ENCODE results near the gene TSKU. TPM values are rescaled to one million over a fixed set of nuclear protein-coding genes. Genes with fewer than 3 reads are reported as not detected.
A peak's percentile ranks its signal among the peaks of the same experiment; 100 is the strongest.

The TSKU gene
- total and polyA plus RNA-seq, 9 of the 15 experiments (the other 6 are each of a cell fraction or from before 2014, with no cell fraction given) = 0.60 to 11.9 (median 8.4) TPM

DNA sequence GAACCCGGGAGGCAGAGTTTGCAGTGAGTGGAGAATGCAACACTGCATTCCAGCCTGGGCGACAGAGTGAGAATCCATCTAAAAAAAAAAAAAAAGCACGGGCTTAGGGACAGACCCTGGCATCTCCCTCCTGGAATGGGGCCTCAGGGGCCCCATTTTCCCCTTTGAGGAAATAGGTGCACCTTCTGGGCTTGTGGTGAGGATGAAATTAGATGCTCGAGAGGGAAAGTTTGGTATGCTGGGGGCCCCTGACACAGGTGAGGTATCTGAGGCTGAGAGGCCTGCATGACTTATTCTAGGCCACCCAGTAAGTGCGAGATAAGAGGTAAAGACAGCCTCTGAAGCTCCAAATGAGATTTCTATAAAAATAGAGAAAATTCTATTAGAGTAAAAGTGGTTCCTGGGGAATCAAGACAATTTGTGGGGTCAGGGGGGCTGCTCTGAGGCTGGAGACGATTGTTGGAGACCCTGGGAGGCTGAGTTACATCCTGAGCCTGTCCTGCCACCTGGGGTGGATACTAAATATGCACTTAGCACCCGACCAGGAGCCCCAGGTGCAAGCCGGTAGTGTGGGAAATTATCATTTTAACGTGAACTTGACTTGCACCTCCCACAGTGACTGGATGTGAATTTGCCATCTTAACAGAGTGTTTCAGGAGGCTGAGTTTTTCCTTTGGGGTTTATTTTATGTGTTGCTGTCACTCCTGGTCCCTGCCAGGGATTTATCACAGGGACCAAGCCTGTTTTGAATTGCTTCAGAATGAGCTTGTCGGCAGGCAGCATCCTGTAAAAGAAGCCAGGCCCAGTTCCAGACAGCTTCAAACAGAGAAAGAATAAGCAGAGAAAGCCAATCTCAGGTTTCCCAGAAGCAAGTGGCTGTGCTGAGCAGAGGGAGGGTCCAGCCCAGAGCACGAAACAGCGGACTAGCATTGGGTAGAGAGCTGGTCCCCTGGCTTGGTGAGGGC lies 48.4 kb upstream of the TSKU start:
- Histone ChIP-seq H4K20me1 (replicated peaks; ENCODE audit: control insufficient read depth, insufficient read depth, low read length) (no peaks in the 10 kb centered on the region; the same call in 1 of the 2 replicates), H3K9me3 (replicated peaks; ENCODE audit: control insufficient read depth, insufficient read depth, low read depth, low read length) (no peaks in the 10 kb centered on the region)

More for the DNA sequence above, 48.4 kb upstream of the TSKU start:
- Histone ChIP-seq H3K79me2 (ENCODE audit: control insufficient read depth, insufficient read depth, low read length) (no peaks in the 10 kb centered on the region), H3K9me1 (ENCODE audit: control insufficient read depth, insufficient read depth, low read length) (no peaks in the 10 kb centered on the region), H3K27me3 (ENCODE audit: control insufficient read depth in 2 of 2, insufficient read depth in 2 of 2, low read length in 2 of 2) (no peaks in the 10 kb centered on the region), H3K9ac (ENCODE audit: insufficient read depth in 1 of 2, low read depth in 2 of 2, low read length in 2 of 2) (peak overlapping the region; percentile 15 to 72; a peak in 2 of 4 replicates), H3K4me2 (ENCODE audit: insufficient read depth, low read length) (peak overlapping the region; percentile 65; the same call in 1 of the 2 replicates), H3K36me3 (ENCODE audit: control insufficient read depth, insufficient read depth, low read length) (no peaks in the 10 kb centered on the region), H3K4me3 (no peak overlapping the region), H3K4me1 (replicated peaks in 1 of 2; ENCODE audit: control insufficient read depth in 2 of 2, insufficient read depth in 2 of 2, low read length in 2 of 2) (peaks cover 29 to 35% of the 10 kb centered on the region in 2 experiments), H3K27ac (ENCODE audit: extremely low read depth, low read depth, low read length) (no peak overlapping the region), H2AFZ (ENCODE audit: low read depth, low read length) (peak overlapping the region; percentile 84)
- intact Hi-C loops (cut with micrococcal nuclease) (loop anchor here (1.0 to 5.0 kb wide), 7 partner anchors 36 to 358 kb away; no protein-coding TSS in a partner anchor), in situ Hi-C loops (cut with MboI) (loop anchor here (5.0 kb wide), 2 partner anchors 48 to 183 kb away; partner anchors contain the start of gene TSKU)
- no peak for FAIRE-seq
- CTCF ChIA-PET (ENCODE audit: low intra/inter-chr PET ratio) = interaction anchor here (1.2 to 4.8 kb wide), 6 partner anchors 64 to 356 kb away, joined by 3 to 39 read pairs (median 18); no protein-coding TSS in a partner anchor
- whole genome bisulfite sequencing (ENCODE audit: insufficient coverage, low coverage, missing lambda C conversion rate) = 60% methylated on average over 10 of the region's 12 CpGs
- TF ChIP-seq, protein P1, sequence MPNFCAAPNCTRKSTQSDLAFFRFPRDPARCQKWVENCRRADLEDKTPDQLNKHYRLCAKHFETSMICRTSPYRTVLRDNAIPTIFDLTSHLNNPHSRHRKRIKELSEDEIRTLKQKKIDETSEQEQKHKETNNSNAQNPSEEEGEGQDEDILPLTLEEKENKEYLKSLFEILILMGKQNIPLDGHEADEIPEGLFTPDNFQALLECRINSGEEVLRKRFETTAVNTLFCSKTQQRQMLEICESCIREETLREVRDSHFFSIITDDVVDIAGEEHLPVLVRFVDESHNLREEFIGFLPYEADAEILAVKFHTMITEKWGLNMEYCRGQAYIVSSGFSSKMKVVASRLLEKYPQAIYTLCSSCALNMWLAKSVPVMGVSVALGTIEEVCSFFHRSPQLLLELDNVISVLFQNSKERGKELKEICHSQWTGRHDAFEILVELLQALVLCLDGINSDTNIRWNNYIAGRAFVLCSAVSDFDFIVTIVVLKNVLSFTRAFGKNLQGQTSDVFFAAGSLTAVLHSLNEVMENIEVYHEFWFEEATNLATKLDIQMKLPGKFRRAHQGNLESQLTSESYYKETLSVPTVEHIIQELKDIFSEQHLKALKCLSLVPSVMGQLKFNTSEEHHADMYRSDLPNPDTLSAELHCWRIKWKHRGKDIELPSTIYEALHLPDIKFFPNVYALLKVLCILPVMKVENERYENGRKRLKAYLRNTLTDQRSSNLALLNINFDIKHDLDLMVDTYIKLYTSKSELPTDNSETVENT (CRISPR knock-in tag; IDR thresholded peaks at IDR 0.05) = no peak
- TF ChIP-seq BRCA1 (IDR thresholded peaks at IDR 0.05) (no peak), BRCA1 (CRISPR knock-in tag; IDR thresholded peaks at IDR 0.05) (no peak), ZBED1 (IDR thresholded peaks at IDR 0.05) (no peak), ZNF384 (IDR thresholded peaks at IDR 0.05; ENCODE audit: low read depth, low read length) (no peak), E2F5 (CRISPR knock-in tag; IDR thresholded peaks at IDR 0.05) (0 out of 2 replicates have a peak, but pooled peaks have one; percentile 23), JUN (IDR thresholded peaks at IDR 0.05; ENCODE audit: borderline replicate concordance, low read depth, low read length) (no peak), JUN (CRISPR knock-in tag; IDR thresholded peaks at IDR 0.05; ENCODE audit: borderline replicate concordance) (no peak), NFATC3 (IDR thresholded peaks at IDR 0.05) (no peak), HMGN3 (IDR thresholded peaks at IDR 0.05; ENCODE audit: borderline replicate concordance, extremely low read depth, insufficient read length, low read depth, low read length) (no peak), KDM2B (CRISPR knock-in tag; IDR thresholded peaks at IDR 0.05) (no peak)
- BruUV-seq (replicated peaks) = no TSS peak
- DNase-seq (ENCODE audit: extremely low read depth in 1 of 4, low spot score in 3 of 4) = peak in 1 of 4 experiments; percentile 18
- ATAC-seq = peak; percentile 6; the same call in 2 of the 3 replicates
- POLR2A ChIA-PET = interaction anchor here (0.6 to 2.0 kb wide), 11 partner anchors 12 to 402 kb away, joined by 3 to 10 read pairs (median 4); no protein-coding TSS in a partner anchor

Data from K562 (cell line).